HG03442 (cell line): Measurements from ENCODE around the gene SHC4.
"Not testable (repeated sequence)": the region's sequence is repeated elsewhere in the genome, so short reads cannot be mapped to it uniquely, and the experiment has no call there.

Source experiments
- ATAC-seq: cut with Tn5 transposase; IDR thresholded peaks from one replicate; pipeline ENCODE4 v1.9.1; 2021; ENCODE audit warnings: mild to moderate bottlenecking, moderate library complexity; ENCODE audit not compliant: unreplicated experiment

The SHC4 gene

DNA sequence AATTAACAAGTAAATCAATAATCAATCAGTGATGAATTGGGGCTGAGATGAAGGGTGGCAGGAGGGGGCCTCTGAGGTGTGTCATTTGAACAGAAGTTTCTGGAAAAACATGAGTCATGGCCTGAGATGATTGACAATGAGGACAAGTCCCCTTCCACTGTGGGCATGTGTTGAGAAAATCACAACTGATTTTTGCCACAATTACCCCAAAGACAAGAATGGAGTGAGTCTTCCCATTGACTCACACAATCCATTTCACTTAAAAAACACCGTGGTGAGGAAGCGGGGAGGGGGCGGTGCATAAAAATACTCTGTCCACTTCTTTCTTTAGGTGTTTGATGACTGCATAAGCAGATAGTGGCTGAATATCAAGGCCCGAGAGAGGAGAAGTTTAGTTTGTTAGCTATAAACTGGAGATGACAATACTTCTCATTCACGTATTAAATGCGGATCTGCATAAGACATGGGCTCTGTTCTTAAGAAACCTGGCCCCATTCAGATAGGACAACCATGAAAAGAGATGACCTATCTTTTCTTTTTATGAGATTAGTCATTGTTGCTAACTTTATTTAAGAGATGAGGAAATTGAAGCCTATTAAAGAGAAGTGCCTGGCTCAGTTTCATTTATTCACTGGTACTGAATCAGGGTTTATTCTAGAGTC, 34.7 kb downstream of the SHC4 start:
- no peak for ATAC-seq

DNA sequence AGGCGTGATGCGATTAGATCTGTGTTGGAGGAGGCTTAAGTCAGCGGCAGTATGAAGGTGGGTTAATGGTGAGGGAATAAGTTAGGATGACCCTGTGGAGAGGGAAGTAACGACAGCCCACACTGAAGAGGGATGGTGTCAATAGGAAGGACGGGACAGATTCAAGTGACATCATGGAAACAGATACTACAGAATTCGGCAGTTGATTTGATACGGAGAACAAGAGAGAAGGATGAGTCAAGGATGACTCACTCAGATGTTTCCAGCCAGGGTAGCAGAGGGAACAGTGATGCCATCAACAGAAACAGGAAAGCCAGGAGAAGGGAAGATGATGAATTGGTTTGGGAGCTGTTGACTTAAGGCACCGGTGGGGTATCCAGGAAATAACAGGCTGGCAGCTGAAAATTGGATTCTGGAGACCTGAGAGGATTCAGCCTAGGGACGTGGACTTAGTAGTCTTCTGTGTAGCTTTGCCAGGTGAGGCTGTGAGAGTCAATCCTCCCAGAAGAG, 38.0 kb downstream of the SHC4 start:
- no peak for ATAC-seq

DNA sequence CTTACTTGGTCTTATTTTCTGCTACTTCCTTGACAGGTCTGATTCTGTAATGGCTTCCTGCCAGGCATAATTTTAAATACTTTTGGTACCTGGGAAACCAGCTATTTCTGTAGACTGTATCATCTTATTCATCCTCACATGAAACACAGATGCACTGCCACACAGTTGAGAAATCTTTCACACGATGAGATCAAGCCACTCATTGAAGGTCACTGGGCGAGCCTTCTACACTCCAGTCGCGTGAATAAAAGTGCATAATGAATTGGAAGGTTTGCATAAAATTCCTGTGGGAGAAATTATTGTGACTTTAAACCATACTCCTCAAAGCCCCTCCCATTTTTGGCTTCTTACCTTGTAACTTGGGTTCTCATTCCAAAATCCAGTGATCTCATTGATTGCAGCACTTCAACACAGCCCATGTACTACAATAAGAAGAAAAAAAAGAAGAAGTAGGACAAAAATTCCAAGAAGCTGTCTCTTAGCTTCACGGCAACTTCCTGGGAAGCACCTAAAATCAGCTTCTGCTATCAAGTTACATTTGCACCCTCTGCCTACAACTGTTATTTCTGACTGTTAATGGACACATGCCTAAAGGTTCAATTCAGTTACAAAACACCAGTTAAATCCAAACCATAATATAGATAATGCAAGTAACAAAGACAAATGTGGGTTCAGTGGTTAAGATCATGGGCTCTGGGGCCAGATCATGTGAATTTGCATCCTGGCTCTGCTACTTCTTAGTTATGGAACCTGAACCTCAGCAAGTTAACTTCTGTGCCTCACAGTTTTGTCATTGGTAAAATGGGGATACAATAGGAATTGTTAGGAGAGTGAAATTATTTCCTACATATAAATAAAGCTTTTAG, 39.0 kb downstream of the SHC4 start:
- no peak for ATAC-seq

DNA sequence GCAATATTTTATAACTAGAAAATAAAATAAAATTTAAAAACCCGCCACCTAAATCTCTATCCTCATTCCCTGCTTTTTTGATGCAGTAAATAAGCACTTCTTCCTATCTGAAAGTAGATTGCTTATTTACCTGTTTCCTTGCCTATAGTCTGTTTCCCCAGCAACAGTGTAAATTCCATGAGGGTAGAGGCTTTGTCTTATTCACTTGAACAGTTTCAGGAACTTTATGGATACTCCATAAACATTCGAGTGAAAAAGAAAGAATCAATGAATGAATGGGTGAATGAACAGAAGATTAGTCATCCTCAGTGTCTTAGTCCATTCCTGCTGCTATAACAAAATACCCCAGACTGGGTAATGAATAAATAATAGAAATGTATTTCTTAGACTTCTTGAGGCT, 41.7 kb downstream of the SHC4 start:
- no peak for ATAC-seq

DNA sequence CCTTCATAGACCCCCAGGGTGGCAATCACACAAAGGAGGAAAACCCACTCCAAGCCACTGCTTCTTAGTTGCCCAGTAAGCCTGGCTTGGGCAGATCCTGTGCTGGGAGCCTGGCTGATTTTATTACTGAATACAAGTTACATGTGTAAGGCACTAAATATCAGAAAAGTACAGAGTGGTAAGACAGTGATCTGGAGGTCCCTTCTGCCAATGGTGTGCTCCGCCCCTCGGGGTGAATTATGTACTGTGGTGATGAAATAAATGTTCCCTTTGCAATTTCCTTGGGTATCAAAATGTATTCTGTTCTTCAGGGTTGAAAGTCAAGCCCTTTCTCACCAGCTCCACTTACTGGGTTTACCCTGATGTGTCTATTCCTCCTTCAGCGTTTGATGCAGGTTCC, 47.0 kb downstream of the SHC4 start:
- no peak for ATAC-seq

DNA sequence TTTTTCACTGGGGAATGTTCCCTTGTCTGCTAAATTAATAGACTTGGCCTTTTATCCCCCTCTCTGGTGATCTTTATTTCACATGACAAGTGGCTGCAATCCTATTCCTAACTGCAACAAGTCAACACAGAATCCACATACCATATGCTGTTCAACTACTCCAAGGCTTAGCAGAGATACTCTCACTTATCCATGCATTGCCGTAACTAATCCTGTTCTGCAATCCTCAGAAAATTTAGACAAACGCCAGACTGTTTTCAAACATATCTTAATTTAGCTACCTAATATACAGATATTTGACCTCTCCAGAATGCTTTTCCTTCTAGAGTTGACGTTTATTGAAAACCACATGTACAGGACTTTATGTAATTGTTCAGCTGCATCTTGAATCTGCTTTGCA, 47.9 kb downstream of the SHC4 start:
- ATAC-seq = no peak

DNA sequence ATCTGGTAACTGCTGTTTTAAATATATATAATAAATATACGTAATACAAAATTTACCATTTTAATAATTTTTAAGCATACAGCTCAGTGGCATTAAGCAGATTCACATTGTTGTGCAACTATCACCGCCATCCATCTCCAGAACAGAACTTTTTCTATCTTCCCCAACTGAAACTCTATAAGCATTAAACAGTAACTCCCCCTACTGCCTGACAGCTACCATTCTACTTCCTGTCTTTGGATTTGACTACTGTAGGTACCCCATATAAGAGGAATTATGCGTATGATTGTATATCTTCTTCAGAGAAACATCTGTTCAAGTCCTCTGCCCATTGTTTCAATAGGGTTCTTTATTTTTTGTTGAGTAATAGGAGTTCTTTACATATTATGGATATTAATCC, 49.0 kb downstream of the SHC4 start:
- ATAC-seq = no peak

DNA sequence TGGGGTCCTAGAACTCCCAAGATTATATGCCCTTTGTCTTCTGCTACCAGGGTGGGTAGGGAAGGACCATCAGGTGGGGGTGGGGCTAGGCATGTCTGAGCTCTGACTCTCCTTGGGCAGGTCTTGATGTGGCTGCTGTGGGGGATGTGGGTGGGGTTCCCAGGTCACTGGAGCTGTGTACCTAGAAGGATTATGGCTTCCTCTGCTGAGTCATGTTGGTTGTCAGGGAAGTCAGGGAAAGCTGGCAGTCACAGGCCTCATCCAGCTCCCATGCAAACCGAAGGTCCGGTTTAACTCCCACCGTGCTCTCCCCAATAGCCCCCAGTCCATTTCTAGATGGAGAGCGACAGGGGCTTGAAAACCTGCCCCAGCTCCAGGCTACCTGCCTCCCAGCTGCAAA, 50.6 kb downstream of the SHC4 start:
- ATAC-seq = no peak

DNA sequence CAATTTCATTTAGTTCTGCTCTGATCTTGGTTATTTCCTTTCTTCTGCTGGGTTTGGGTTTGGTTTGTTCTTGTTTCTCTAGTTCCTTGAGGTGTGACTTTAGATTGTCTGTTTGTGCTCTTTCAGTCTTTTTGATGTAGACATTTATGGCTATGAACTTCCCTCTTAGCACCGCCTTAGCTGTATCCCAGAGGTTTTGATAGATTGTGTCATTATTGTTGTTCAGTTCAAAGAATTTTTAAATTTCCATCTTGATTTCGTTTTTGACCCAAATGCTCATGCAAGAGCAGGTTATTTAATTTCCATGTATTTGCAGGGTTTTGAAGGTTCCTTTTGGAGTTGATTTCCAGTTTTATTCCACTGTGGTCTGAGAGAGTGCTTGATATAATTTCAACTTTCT, 53.2 kb downstream of the SHC4 start:
- ATAC-seq = not testable (repeated sequence)

DNA sequence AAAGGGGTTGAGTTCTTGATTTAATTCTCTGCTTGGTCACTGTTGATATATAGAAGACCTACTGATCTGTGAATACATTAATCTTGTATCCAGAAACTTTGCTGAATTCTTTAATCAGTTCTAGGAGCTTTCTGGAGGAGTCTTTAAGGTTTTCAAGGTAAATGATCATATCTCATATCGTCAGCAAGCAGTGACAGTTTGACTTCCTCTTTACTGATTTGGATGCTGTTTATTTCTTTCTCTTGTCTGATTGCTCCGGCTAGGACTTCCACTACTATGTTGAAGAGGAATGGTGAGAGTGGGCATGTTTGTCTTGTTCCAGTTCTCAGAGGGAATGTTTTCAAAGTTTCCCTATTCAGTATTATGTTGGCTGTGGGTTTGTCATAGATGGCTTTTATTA, 54.4 kb downstream of the SHC4 start:
- not testable (repeated sequence) for ATAC-seq

DNA sequence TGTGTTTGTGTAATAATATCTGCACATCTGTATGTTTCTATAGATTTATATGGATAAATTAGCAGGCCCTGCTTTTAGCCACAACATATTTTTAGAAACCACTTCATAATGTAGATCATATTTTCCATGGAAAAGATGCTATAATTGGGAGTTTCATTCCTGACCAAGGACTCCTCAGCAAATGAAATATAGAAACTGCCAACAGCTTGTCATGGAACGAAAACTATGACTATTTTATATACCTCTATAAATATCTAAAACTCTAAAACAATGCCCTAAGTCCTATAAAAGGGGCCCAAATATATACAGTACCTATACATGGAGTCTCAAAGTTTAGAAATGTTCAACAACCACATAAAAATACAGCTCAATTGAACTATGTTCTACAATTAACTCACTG, 57.9 kb downstream of the SHC4 start:
- no peak for ATAC-seq

DNA sequence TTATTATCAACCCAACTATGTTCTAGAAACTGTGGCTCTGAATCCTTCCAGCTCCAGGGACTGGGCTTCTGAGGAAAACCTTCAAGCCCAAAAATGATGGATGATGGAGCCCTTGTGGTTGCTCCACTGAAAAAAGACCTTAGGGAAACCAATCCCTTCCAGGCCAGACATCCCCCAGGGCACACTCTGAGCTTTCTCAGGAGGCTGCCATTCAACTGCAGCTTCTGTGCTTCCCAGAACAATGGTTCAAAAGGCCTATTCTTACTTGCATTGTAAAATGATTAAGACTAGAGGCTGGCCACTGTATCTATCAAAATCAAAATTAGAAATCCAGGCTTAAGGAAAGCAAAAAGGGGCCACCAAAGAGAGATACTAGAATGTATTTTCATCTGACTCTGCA, 58.5 kb downstream of the SHC4 start:
- ATAC-seq = no peak

DNA sequence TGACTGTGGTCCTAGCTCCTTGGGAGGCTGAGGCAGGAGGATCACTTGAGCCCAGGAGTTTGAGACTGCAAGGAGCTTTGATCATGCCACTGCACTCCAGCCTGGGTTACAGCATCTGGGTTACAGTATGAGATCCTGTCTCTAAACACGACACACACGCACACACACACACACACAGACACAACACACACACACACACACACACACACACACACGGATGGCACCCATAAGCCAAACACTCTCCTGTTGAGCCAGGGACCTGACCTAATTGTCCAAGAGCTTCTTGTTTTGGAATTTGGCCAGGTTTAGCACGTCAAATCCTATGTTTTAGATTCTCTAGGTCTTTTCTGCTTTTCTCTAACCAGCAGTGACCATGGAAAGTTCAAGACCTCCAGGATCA, 59.0 kb downstream of the SHC4 start:
- ATAC-seq = no peak

DNA sequence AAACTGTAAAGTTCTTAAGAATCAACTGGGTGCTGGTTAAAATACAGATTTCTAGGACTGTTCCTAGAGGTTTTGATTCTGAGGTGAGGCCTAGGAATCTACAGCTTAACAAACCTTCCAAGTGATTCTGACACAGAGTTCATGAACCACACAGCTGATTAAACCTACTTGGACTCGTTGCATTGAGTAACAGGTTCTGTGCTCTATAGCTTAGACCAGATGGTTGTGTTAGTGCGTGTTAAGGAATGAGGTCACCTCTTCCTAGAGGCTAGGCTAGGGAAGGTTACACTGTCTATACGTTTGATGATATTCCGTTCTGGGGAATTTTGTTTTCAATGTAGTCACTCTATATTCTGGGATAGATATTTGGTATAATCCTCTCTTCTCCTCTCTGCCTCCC, 63.9 kb downstream of the SHC4 start:
- no peak for ATAC-seq

DNA sequence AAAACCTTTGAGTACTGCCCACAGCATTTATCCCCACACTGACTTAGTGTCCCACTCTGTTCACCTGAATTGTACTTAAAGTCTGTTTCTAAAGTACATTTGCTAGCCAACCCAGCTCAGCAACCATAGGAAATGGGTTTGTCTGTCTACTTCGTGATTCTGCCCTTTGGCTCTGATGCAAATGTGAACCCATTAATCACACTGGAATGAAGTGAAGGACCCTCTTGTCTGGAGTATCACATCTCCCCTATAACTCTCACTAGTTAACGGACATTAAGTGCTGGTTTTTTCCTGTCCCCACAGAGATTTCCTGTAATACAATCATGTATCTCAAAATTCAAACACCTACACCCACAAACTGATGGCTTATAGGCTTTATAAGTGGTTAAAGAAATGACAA, 65.3 kb downstream of the SHC4 start:
- no peak for ATAC-seq

DNA sequence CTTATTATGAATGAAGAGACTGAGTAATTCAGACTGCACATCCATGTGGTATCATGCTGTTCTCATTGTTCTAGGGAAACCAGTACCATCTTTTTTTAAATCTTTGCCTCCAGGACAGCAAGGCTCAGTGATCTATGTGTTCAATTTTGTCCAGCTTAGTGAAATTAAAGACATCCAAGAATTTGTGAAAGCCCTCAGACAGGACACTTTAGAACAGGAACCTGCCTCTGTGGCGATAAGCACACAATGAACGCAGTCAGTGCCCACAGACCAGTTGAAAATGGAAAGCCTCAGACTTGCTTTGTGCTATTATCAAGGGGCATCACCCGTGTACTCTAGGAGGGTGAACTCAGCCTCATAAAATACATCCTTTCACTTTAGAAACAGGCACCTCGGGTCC, 65.7 kb downstream of the SHC4 start:
- ATAC-seq = no peak

DNA sequence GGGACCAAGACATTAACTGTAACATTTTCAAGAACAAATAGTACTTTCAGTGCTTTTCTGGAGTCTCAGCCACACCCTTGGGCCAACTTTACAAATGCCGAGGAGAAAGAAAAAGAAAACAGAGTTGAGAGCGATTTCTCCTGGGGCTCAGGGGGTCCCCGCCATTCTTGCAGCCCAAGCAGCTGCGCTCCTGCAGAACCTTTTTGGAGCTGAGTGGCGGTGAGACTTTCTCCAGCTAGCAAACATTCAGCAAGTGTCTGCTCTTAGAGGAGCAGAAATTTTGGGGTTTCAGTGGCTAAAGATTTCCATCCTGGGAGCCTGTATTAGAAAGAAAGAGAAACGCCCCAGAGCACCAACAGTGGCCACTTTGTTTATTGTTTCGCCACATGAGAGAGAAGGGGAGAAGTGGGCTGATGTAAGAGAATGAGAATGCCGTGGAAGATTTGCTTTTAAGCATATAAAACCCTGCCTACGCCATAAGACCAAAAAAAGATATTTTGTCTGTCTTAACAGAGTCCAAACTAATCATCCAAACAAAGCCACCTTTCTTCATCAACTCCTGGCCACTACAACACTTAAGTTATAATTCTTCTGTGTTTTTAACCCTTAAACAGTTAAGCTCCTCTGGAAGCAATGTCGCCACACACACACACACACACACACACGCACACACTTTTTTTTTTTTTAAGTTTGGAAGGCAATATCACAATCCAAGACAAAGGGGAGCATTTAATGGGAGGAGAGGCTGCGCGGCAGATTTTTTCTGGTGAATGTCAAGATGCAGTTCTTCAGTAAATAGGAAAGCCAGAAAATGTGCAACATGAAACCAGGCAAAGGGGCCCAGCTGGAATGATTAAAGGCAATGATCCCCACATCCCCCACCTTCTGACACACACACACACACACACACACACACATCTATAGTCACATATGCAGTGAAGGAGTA, 66.6 kb downstream of the SHC4 start:
- ATAC-seq = no peak

DNA sequence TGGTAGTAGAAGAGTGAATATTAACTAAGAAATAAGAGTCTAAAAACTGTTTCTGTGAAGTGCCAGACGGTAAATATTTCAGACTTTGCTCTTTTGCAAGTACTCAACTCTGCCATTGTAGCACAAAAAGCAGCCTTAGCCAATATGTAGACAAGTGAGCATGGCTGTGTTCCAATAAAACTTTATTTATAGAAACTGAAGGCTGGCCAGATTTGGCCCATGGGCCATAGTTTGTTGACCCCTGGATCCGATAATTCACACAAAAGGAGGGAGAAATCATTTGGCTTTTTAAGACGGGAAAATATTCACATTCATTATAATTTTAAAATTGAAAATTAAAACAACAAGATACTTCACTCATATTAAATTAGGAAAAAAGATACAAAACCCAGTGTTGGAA, 70.4 kb downstream of the SHC4 start:
- ATAC-seq = no peak

DNA sequence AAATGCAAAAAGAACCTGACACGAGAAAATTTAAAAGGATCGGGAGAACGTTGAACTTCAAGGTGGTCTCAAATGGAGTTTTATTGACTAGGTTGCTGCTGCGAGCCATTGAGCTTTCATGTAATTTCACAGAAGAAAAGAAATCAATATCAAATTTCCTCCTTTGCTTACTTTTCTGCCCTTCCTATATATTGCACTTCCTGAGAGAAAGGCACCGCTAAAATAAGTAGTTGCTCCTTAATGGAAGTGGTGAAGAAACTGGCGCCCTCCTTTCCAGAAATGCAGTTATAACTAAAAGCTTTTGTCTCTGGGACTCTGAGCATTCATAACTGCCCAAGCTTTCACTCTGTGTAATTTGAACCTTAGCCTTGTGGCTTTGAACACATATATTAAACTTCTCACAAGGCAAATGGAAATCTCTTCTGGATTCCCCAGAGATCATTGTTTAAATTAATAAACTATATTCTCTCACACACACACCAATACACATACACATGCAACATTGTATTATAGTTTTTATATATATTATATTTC, 72.4 kb downstream of the SHC4 start:
- no peak for ATAC-seq

DNA sequence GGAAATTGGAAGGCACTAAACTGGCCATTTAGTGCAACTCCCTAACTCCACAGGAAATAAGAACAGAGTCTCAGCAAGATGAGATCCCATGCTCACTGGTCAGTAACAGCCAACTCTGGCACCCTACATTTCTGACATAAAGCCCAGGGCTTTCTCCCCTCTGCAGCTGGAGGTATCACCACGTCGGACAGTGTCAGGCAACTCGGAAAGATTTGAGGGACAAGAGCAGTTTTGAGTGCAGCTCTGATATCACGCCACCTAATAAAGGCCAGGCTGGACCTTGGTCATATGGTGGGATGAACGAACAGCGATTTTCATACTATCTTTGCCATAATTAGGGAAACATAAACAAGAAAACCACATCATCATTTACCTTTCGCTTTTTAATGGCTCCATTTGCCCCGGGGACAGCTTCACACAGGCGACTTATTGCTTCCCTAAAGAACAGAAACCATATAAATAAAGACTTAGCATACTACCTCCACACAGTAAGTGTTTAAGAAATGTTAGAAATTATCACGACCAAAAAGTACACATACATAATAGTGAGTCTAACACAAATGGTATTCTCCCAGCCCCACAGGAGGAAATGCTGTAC, 73.2 kb downstream of the SHC4 start:
- no peak for ATAC-seq

DNA sequence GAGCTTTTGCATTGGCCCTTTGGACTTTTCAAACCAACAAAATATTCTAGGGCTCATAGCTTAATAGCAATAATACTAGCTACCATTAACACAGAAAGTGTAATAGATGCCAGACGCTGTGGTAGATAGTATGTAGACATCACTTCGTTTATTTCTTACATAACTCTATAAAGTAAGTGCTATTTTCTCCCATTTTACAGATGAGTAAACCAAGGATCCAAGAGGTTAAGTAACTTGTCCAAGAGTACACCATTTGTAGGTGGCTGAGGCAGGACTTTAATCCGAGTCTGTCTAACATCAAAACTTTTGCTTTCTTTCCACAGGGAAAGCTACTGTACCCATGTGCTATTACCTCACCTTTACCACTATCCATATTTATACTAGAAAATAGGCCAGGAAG, 73.8 kb downstream of the SHC4 start:
- no peak for ATAC-seq
